OCI-LY3 (cell line): ENCODE measurements around the gene ANKRD49.

Source experiments
- CTCF ChIP-seq: fragments of 200-600, 300-600 bp; sonication (generic); IDR thresholded peaks from 2 replicates; pipeline ENCODE4 v1.5.1; 2014; ENCODE audit warnings: antibody characterized with exemption, low read length, low read depth
- EZH2phosphoT487 ChIP-seq: fragments of 200-600 bp; shearing (Covaris generic); IDR thresholded peaks from 2 replicates; pipeline ENCODE4 v1.6.1; 2018; ENCODE audit warnings: antibody characterized with exemption, mixed run types, low read depth

GRCh38 chr11:94469416-94469815 is 24.4 kb upstream of the ANKRD49 start:
- TF ChIP-seq CTCF = 0 out of 2 replicates have a peak, but pooled peaks have one; percentile 3
- TF ChIP-seq EZH2phosphoT487 = no peak
